GM20000 (cell line): ENCODE measurements around the gene CD48.

Experiments used
- DNase-seq: peaks from one replicate; pipeline ENCODE4 v3.0.0; 2012; ENCODE audit warnings: low spot score
- TF ChIP-seq, protein P1 (sequence below): IDR thresholded peaks from 2 replicates; pipeline ENCODE4 v1.5.1; 2012; ENCODE audit warnings: mild to moderate bottlenecking, control low read depth; ENCODE audit errors: extremely low read depth, missing control alignments

CD48 gene

DNA sequence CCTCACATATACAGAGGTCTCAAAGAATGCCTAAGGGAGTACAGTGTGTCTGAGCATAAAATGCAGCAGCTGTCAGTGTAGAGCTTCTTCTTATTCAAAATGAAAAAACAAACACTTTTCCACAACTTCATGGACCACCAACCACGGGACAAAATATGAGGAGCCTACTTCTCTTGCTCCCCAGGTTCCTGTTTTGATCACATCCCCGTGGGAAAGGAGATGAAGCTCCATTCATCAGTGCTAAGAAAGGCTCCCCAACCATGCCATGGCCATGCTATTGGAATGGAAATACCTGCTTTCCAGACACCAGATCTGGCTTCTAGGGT lies 383 bp downstream of the CD48 start:
- TF ChIP-seq, protein P1, sequence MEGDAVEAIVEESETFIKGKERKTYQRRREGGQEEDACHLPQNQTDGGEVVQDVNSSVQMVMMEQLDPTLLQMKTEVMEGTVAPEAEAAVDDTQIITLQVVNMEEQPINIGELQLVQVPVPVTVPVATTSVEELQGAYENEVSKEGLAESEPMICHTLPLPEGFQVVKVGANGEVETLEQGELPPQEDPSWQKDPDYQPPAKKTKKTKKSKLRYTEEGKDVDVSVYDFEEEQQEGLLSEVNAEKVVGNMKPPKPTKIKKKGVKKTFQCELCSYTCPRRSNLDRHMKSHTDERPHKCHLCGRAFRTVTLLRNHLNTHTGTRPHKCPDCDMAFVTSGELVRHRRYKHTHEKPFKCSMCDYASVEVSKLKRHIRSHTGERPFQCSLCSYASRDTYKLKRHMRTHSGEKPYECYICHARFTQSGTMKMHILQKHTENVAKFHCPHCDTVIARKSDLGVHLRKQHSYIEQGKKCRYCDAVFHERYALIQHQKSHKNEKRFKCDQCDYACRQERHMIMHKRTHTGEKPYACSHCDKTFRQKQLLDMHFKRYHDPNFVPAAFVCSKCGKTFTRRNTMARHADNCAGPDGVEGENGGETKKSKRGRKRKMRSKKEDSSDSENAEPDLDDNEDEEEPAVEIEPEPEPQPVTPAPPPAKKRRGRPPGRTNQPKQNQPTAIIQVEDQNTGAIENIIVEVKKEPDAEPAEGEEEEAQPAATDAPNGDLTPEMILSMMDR: no peak
- DNase-seq: no peak

DNA sequence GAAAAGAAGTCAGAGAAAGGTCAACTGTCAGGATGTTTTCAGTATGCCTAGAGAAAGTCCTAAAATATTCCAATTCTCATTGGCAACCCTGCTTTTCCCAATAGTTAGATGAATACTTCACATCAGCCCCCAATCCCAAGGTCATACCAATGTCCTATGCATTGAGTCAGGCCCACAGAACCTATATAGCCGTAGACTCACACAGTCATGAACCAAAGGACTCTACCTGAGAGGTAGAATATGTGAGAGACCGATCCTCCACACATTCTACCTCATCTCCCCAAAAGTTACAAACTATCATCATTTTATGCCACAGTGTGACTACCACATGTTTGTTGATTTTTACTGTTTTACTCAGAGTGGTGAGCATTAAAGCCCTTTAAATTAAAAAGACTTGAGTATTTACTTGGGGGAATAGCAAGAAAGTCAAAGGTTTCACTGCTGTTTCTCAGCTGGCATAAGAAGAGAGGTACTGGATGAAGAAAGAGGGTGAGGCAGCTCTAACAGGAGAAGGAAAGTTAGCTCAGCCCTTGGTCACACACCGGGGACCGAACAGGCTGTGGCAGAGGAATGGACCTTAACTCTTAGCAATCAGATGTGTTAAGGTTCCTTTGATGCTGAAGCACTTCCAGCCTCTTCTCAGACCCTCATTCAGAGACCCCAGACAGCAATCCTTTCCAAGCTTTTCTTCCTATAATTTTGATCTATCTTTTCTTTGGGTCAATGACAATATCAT lies 937 bp downstream of the CD48 start:
- no peak for DNase-seq
- TF ChIP-seq, protein P1: no peak

DNA sequence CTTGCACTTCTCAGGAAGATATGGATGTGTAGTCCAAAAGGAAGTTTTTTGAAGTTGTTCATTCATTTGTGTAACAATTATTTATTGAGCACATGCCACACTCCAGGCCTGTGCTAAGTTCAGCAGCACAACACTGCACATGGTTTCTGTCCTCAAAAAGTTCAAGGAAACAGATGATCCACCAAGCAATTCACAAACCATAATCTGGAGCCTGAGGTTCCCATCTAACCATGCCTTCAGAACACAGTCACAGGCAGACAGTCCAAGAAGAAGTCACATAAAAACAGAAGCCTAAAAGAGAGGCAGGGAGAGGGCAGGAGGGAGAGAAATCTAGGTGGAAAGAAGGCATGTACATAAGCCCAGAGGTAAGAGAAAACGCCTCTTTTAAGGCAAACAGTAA lies 1.9 kb downstream of the CD48 start:
- TF ChIP-seq, protein P1: no peak
- no peak for DNase-seq

DNA sequence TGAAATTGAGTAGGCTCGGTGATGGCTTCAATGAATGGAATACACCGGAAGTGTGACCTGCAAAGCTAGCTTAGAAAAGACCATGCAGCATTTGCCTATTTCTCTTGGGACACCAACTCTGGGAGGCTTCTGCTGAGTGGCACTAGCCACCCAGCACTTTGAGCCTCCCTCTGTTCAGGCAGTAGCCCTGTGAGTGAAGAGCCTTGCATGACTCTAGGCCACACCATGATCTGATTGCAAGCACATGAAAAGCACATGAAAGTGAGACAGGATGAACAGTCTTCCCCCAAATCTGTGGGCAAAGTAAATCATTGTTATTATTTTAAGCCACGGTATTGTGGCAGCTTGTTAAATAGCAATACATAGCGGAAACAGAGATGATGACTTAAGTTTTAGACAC lies 2.8 kb downstream of the CD48 start:
- TF ChIP-seq, protein P1: no peak
- no peak for DNase-seq

DNA sequence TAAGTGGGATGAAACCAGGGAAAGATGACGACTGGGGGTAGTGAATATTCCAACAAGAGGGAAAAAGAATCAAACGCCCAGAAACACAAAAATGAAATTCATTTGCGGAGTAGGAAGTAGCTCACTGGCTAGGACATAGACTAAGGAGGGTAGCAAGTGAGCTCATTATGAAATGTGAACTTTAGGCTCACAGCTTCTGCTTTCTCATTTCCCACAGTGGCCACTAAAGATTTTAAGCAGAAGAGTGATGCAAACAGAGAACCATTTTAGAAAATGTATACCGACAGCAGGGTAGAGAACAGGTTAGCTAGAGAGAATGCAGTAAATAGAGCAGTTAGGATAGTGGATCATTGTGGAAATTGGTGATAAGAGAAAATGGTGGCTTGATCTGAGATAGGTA lies 3.5 kb downstream of the CD48 start:
- DNase-seq: no peak
- TF ChIP-seq, protein P1: no peak

DNA sequence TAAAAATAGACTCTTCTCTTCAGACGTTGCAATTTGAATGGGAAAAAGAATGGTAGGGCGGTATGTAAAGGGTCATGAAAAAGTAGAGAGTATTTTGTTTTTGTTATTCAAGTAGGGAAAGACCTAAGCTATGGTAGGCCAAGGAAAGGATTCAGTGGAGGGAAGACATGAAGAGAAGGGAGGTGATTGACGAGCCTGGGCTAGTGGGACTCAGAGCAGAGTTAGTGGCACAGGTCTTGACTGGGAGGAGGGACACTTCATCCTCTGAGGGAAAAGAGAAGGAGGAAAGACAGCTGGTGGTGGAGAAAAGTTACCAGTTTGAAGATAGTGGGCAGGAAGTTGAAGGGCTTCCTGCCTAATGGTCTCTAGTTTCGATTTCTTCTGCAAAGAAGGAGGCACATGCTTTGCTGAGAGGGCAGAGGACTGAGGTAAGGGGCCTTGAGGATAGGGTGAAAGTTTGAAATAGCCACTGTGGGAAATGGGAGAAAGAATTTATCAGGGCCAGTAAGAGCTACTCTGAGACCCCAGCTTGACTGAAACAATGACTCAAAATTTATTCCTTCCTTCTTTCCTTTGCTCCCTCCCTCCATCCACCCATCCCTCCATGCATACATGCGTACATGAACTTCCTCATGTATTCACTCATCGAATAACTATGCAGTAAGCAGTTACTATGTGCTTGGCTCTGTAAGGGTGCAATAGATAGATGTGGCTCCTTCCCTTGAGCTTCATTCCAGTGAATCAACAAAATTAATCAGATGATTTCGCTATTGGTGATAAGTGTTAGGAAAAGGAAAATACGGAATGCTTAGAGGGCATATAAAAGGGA lies 4.2 kb downstream of the CD48 start:
- TF ChIP-seq, protein P1: no peak
- DNase-seq: no peak

DNA sequence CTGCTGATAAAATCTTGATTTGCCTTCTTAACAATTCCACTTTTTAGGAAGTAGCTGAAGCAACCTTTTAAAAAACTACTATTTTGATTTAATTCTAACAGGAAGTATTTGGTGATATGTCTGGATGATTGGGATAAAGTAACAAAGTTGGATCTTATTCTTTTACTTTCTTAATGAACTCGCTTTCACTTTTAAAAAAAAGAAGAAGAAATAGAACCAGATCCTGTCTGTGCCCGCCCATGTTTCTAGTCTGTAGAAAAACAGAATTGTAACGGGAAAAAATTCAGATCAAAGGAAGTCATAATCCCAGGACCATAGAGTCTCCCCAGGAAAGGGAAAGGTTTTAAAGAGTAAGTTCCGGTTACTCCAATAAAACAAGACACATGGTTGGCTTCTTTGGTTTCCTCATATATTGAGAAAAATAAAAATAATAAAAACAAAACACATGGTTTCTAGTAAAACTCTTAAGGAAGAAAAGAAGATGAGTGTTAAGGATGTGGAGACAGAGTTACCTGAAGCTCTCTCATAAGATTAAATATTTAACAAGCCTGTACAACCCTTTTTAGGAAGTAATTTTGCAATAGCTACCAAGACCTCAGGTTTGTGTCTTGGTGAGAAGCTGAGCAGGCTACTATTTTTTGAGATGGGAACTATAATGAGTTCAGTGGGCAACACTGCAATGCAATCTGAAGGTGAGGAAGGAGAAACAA lies 4.9 kb downstream of the CD48 start:
- TF ChIP-seq, protein P1: no peak
- no peak for DNase-seq
